ENCODE results near the gene NFRKB. TPM values are rescaled to one million over a fixed set of nuclear protein-coding genes. Genes with fewer than 3 reads are reported as not detected.

The NFRKB gene
- total and polyA plus RNA-seq, 2 of the 8 experiments (the other 6 are each of a cell fraction or from before 2014, with no cell fraction given): 17.0 to 31.0 TPM

GRCh38 chr11:129918361-129918760 is 23.0 kb upstream of the NFRKB start:
- Histone ChIP-seq H3K79me1 (ENCODE audit: low read depth, low read length) (no peaks in the 10 kb centered on the region), H4K8ac (ENCODE audit: extremely low read depth, insufficient read depth, low read length) (no peak overlapping the region), H3K4ac (replicated peaks; ENCODE audit: insufficient read length, low read depth, low read length) (no peak overlapping the region), H2BK5ac (ENCODE audit: low read depth, low read length) (no peak overlapping the region), H3K36me3 (ENCODE audit: control insufficient read depth in 2 of 4, insufficient read depth in 4 of 4, low read length in 3 of 4) (peaks cover 10 to 30% (median 21%) of the 10 kb centered on the region in 4 experiments; a peak in 7 of 8 replicates), H4K5ac (ENCODE audit: insufficient read length, low read depth, low read length) (no peak overlapping the region), H3K23me2 (ENCODE audit: low read depth, low read length) (0 out of 2 replicates have a peak, but pooled peaks cover 3% of the 10 kb centered on the region), H2BK20ac (ENCODE audit: low read length) (no peak overlapping the region), H3K14ac (ENCODE audit: insufficient read length) (no peak overlapping the region), H4K91ac (replicated peaks; ENCODE audit: insufficient read length, low read length) (no peak overlapping the region), H3K27me3 (replicated peaks in 1 of 4; ENCODE audit: control insufficient read depth in 3 of 4, extremely low read depth in 1 of 4, insufficient read depth in 3 of 4, low read length in 3 of 4) (no peaks in the 10 kb centered on the region), H3K56ac (replicated peaks; ENCODE audit: insufficient read length, low read depth, low read length) (no peak overlapping the region), H3K27ac (ENCODE audit: low read depth, low read length) (no peak overlapping the region), H3K9me3 (ENCODE audit: insufficient read depth in 2 of 2, low read depth in 1 of 2, low read length in 1 of 2) (no peaks in the 10 kb centered on the region), H2BK12ac (ENCODE audit: low read depth, low read length) (no peak overlapping the region), H4K20me1 (replicated peaks in 1 of 2; ENCODE audit: control insufficient read depth in 1 of 2, insufficient read depth in 2 of 2, low read length in 2 of 2) (no peaks in the 10 kb centered on the region), H3K4me2 (ENCODE audit: insufficient read depth in 1 of 2, low read depth in 2 of 2, low read length in 2 of 2) (no peak overlapping the region), H2AFZ (ENCODE audit: low read length) (no peak overlapping the region), H3K4me1 (replicated peaks in 1 of 4; ENCODE audit: control insufficient read depth in 3 of 4, insufficient read depth in 4 of 4, low read length in 3 of 4) (no peaks in the 10 kb centered on the region), H3K18ac (ENCODE audit: extremely low read depth, low read length) (no peak overlapping the region), H3K4me3 (ENCODE audit: extremely low read depth in 1 of 4, insufficient read depth in 2 of 4, low read depth in 3 of 4, low read length in 4 of 4) (no peak overlapping the region), H2AK5ac (ENCODE audit: low read depth, low read length) (no peak overlapping the region), H2BK120ac (replicated peaks; ENCODE audit: low read depth, low read length) (no peak overlapping the region), H2BK15ac (ENCODE audit: low read length) (no peak overlapping the region), H3K9ac (replicated peaks in 1 of 4; ENCODE audit: extremely low read depth in 1 of 4, low read depth in 3 of 4, low read length in 3 of 4) (no peak overlapping the region), H3K23ac (ENCODE audit: insufficient read length) (no peak overlapping the region), H3K79me2 (ENCODE audit: control insufficient read depth in 1 of 2, insufficient read depth in 2 of 2, low read length in 2 of 2) (no peaks in the 10 kb centered on the region)
- WGBS, 2 experiments (ENCODE audit: extremely low coverage in 1 of 2, insufficient coverage in 1 of 2, insufficient read length in 1 of 2, insufficient replicate concordance in 2 of 2, low coverage in 1 of 2, low lambda C conversion rate in 2 of 2, missing lambda C conversion rate in 1 of 2): 93% methylated on average over 22 of the region's 22 CpGs; no CpG with 5 or more reads in 1 of the 2 experiments
- FAIRE-seq (no peak), DNase-seq (ENCODE audit: low read depth in 1 of 2, low spot score in 2 of 2) (no peak)
- CTCF ChIA-PET (ENCODE audit: partially characterized antibody): interaction anchor here (2.5 kb wide), 1 partner anchor 214 kb away, joined by 7 read pairs; no protein-coding TSS in a partner anchor
- POLR2A ChIA-PET (ENCODE audit: partially characterized antibody): no interaction called here
- TF ChIP-seq ATF3 (IDR thresholded peaks at IDR 0.05; ENCODE audit: insufficient read depth, low read depth, low read length) (no peak), POLR2AphosphoS5 (IDR thresholded peaks at IDR 0.05; ENCODE audit: low read depth, low read length) (no peak)
